Left lung (tissue), 10 donors: ENCODE data around the gene TDRD3. TPM values are rescaled to one million over a fixed set of nuclear protein-coding genes. Genes with fewer than 3 reads are reported as not detected.

ENCODE experiments used
- ATAC-seq: fragments of 200-7000 bp; cut with Tn5 transposase; one replicate; pipeline ENCODE4 v1.9.1; 2020; ENCODE audit warnings: moderate library complexity
- DNase-seq, 4 donors: peaks; one replicate each; pipeline ENCODE4 v3.0.0-alpha.2; 2013 to 2020
- H3K27ac ChIP-seq, 2 donors: fragments of 200-600 bp; sonication (generic) in 1 of 2; one replicate each; pipeline versions ENCODE4 v1.5.0 to v1.8.0; 2020 to 2021
- H3K27me3 ChIP-seq, 2 donors: fragments of 200-600 bp; sonication (generic) in 1 of 2; one replicate each; pipeline versions ENCODE4 v1.5.0 to v1.8.0; 2020 to 2021
- H3K36me3 ChIP-seq, 2 donors: fragments of 200-600 bp; sonication (generic) in 1 of 2; one replicate each; pipeline versions ENCODE4 v1.5.0 to v1.8.0; 2020 to 2021
- H3K4me1 ChIP-seq, 2 donors: fragments of 200-600 bp; one replicate each; pipeline ENCODE4 v1.8.0; 2021
- H3K4me3 ChIP-seq, 2 donors: fragments of 200-600 bp; sonication (generic) in 1 of 2; one replicate each; pipeline versions ENCODE4 v1.5.0 to v1.8.0; 2020 to 2021; ENCODE audit warnings: mild to moderate bottlenecking in 1 of 2
- H3K9me3 ChIP-seq, 2 donors: fragments of 200-600 bp; sonication (generic) in 1 of 2; one replicate each; pipeline versions ENCODE4 v1.5.0 to v1.8.0; 2020 to 2021
- CTCF ChIP-seq, 2 donors: fragments of 200-600 bp; sonication (generic) in 1 of 2; IDR thresholded peaks; one replicate each; pipeline versions ENCODE4 v1.5.0 to v1.8.0; 2021; ENCODE audit warnings: antibody characterized with exemption in 2 of 2
- intact Hi-C, 2 donors: fragments of 100-400 bp; cut with DNase I; formaldehyde crosslinking; loops; one replicate each; pipeline versions ENCODE4 v1.11.2 to v1.14.2; 2022
- polyA plus RNA-seq, 6 donors: library from polyadenylated mRNA; unstranded; fragments of 120-200 nt; gene quantifications; one replicate each; pipeline ENCODE4 v1.2.1, GENCODE V29; 2013; ENCODE audit not compliant: insufficient read length in 6 of 6
- total RNA-seq, 2 donors: library from RNA; stranded (reverse); fragmentation: NEBNext Ultra II Directional; extraction: Animal tissue kit (Norgen Biotek cat#: 25700); gene quantifications; one replicate each; pipeline ENCODE4 v1.2.1, GENCODE V29; 2021
- donor health status: DM: no; HTN: yes; CAD: no.
- donor health status: DM: no; HTN: no; CAD: no.

Gene TDRD3
- total and polyA plus RNA-seq, 8 donors: 18.2 to 43.4 (median 41.1) TPM

GRCh38 chr13:60590800-60591747, 194.1 kb downstream of the TDRD3 start:
- intact Hi-C loops: no loop called here
- DNase-seq (no peak), ATAC-seq (no peak)
- no peaks in the 10 kb centered on the region for H3K4me1 ChIP-seq
- H3K27ac ChIP-seq: no peak overlapping the region
- H3K4me3 ChIP-seq: no peak overlapping the region
- TF ChIP-seq CTCF (IDR thresholded peaks at IDR 0.05): no peak
- no peaks in the 10 kb centered on the region for H3K36me3 ChIP-seq
- peaks cover 0 to 9% of the 10 kb centered on the region in 2 donors for H3K9me3 ChIP-seq
- H3K27me3 ChIP-seq: no peaks in the 10 kb centered on the region

GRCh38 chr13:60603049-60603448, 206.0 kb downstream of the TDRD3 start:
- intact Hi-C loops: no loop called here
- Histone ChIP-seq H3K36me3 (no peaks in the 10 kb centered on the region), H3K4me3 (no peak overlapping the region), H3K9me3 (no peaks in the 10 kb centered on the region), H3K4me1 (no peaks in the 10 kb centered on the region), H3K27ac (no peak overlapping the region), H3K27me3 (no peaks in the 10 kb centered on the region)
- ATAC-seq: no peak
- no peak for DNase-seq
- no peak for TF ChIP-seq CTCF (IDR thresholded peaks at IDR 0.05)

GRCh38 chr13:60604058-60604457, 207.0 kb downstream of the TDRD3 start:
- intact Hi-C loops: no loop called here
- ATAC-seq (no peak), DNase-seq (no peak)
- TF ChIP-seq CTCF (IDR thresholded peaks at IDR 0.05): no peak
- H3K9me3 ChIP-seq: no peaks in the 10 kb centered on the region
- no peak overlapping the region for H3K4me3 ChIP-seq
- no peaks in the 10 kb centered on the region for H3K36me3 ChIP-seq
- H3K27me3 ChIP-seq: no peaks in the 10 kb centered on the region
- no peaks in the 10 kb centered on the region for H3K4me1 ChIP-seq
- no peak overlapping the region for H3K27ac ChIP-seq

- no peak for TF ChIP-seq CTCF (IDR thresholded peaks at IDR 0.05)
- DNase-seq (no peak), ATAC-seq (no peak)
- no peaks in the 10 kb centered on the region for H3K36me3 ChIP-seq
- no peaks in the 10 kb centered on the region for H3K4me1 ChIP-seq
- no peak overlapping the region for H3K27ac ChIP-seq
- intact Hi-C loops: no loop called here
- H3K27me3 ChIP-seq: no peaks in the 10 kb centered on the region
- H3K4me3 ChIP-seq: no peak overlapping the region
- no peaks in the 10 kb centered on the region for H3K9me3 ChIP-seq
Measured at GRCh38 chr13:60608954-60609353, 211.9 kb downstream of the TDRD3 start.

- no peak overlapping the region for H3K27ac ChIP-seq
- DNase-seq (no peak), ATAC-seq (peak; percentile 79)
- no peaks in the 10 kb centered on the region for H3K27me3 ChIP-seq
- intact Hi-C loops: no loop called here
- no peaks in the 10 kb centered on the region for H3K4me1 ChIP-seq
- H3K36me3 ChIP-seq: no peaks in the 10 kb centered on the region
- TF ChIP-seq CTCF (IDR thresholded peaks at IDR 0.05): no peak
- H3K4me3 ChIP-seq: no peak overlapping the region
- no peaks in the 10 kb centered on the region for H3K9me3 ChIP-seq
Measured at GRCh38 chr13:60611523-60611922, 214.5 kb downstream of the TDRD3 start.
